HG03432 (cell line): ENCODE measurements around the gene EYS.

Experiments
- ATAC-seq: cut with Tn5 transposase; IDR thresholded peaks from one replicate; pipeline ENCODE4 v1.9.1; 2021; ENCODE audit warnings: mild to moderate bottlenecking, moderate library complexity; ENCODE audit not compliant: unreplicated experiment

The EYS gene

DNA sequence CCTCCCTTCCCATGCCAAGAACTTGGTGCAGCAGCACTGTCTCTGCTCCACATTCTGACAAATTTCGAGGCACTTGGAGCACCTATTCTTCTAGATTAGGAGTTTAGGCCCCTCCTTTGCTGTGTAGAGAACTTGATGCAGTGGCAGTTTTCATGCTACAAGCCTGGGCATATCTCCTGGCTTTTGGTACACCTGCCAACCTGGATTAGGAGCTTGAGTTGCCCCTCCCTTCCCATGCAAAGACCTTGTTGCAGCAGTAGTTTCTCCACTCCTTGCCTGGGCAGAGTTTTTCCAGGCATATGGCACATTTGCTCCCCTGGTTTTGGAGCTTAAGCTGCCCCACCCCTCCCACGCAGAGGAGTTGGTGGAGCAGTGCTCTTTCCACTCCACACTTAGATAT lies 956.1 kb downstream of the EYS start:
- ATAC-seq, result no peak

DNA sequence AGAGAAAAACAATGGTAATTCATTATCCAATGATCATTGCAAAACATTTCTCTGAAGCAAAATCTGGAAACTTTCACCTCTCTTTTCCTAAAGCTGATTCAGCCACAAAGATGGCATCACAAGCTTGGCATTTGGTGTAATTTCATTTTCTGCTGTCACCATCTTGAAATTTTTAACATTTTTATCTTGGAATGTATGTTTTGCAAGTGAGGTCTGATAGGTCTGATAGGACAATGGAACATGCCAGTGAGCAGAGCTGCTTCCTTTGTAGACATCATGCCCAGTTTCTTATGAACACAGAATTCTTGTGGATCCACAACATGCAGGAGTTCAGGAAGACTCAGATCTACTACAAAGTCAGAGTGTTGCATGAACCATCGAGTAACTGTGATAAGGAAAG lies 969.6 kb downstream of the EYS start:
- no peak for ATAC-seq

DNA sequence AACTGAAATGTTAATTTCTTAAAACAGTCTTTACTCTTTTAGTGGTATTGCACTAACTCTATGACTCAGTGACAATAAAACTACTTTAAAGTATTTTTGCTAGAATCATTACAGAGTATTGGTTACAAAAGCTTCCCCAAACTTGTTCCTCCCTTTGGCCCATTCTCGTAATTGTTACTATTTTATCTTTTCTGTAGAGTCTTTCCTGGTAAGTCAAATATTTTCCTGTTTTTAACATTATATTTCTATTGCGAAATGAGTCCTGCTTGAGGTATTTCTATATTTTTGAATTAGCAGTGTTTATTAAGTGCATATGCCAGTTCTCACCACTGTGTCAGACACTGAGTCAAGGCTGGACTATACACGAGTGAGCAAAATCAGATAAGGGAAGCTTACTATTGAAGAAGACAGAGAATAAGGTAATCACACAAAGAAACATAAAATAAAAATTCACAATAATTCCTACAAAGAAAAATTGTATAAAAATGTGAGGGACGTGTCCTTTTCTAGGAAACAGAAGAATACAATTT lies 970.5 kb downstream of the EYS start:
- ATAC-seq, result no peak

DNA sequence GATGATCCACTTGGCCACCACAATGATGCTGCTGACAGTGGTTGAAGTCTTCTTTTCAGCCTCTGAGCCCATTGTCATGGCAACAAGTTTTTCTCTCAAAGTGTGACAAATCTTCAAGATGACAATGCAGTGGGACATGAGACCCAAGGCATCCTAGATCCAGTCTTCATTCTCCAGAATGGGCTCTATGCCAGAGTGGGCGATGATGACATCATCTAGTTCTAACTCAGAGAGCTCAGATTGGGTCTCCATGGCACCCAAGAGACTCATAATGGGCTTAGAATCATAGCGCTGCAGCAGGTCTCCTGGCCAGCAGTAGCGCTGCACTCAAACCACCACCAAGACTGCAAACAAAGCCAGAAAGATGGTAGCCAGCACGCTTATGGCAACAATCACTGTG lies 973.6 kb downstream of the EYS start:
- no peak for ATAC-seq

DNA sequence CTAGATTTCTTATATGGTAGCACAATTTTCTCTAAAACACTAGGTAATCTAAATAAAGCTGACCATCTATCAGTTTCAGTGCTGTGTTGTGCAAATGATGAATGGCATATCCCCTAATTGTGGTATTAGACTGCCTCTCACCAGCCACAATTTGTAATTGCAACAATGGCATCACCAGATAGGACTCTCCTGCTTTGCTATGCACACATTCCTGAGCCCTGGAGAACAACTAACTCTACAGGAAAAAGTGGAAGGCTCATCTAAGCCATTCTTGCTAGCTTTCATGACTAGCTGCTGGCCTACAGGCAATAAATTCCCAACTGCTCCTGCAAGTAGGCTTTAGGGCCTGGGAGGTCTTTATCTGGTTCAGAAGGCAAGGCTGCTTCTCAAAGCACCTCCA lies 974.1 kb downstream of the EYS start:
- no peak for ATAC-seq

DNA sequence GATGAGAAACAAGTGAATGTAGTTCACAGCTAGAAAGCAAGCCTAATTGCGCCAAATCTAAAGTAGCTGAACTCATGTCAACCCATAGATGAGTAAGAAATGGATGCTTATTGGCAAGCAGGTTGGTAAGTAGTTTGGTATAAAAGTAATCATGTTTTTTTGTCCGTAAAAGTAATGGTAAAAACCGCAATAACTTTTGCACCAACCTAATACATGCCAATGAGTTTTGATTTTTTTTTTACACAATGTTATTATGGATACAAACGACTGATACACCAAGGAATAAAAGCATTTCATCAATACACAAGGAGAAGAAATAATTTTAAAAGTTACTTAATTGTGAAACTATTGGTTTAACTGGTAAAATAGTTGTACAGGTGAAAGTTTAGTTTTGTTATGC lies 977.5 kb downstream of the EYS start:
- no peak for ATAC-seq

DNA sequence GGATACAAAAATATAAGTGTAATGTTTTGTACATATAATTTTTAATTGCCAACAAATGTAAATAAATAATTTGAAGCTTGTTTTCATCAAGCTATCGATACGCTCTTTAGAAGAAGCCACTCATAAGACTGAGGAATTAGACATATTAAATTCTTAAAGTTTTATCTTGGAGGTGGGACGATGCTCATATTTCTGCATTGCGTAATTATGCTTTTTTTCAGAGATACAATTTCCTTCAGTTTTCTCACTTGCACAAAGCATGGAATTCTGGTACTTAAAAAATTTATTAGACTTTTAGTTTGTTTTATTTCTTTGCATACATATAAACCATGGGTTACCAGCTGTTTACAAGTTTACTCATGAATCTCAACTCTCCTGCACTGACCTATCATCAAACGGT lies 980.0 kb downstream of the EYS start:
- ATAC-seq, result no peak

DNA sequence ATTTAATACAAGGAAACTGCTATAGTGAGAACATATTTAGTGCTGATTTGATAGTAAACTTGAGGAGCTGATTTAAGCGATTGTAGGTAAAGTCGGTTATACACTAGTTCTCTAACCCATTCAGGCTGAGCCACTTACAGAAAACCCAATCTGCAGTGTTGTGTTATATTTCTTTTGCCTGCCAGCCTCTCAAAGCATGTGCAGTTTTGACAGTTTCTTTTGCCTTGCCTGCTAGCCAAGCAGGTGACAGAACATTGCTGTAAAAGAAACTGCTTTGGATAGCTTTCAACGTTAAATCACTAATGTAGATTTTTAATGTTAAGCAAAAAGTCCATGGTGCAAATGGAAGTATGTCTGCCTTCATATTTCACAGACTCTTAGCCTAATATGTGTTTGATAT lies 982.9 kb downstream of the EYS start:
- ATAC-seq, result no peak

DNA sequence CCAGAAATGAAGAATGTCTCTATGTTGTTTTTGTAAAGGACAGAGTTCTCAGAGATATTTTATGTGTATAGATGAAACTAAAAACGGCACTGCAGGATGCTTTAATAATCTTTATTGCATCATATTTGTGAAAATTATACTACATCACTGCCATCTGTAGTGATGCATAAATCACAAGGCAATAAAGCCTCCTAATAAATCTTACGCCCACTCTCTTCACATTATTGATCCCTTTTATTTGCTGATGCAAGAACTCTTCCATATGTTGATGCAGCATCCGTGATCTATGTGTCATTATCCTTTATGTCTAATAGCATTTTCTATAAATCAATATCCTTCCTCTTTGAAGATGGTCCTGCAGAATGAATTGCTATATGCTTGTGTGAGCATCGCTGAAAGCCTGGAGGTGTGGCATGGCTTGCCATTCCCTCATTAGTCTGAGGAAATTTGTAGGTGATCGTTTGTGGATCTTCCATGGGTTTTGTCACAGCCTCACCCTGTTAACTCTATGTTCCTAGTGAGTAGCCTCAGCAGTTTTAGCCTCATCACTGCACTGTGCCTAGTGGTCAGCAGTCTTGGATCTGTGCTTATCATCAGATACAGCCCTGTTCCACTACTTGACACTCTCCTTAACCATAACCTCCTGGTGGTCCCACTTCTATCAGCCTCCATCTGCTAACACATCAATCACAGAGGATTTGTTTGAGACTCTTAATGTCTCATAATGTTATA lies 983.5 kb downstream of the EYS start:
- ATAC-seq, result no peak

DNA sequence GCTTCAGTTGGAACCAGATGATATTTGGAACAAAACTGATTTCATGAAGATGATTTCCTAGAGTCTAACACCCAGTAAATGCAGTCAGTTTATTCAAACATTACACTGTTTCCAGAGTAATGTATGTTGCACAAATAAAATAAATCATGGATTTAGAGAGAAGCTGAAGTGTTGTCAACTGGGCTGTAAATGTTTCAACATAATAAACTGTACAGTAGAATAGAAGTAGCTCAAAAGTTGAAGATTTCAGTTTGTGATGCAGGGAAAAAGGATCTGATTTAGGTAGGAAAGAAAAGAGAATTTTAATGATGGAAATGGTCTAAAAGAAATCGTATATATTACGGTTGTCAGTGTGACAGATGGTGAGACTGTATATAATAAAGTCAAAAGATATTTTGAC lies 985.2 kb downstream of the EYS start:
- no peak for ATAC-seq

DNA sequence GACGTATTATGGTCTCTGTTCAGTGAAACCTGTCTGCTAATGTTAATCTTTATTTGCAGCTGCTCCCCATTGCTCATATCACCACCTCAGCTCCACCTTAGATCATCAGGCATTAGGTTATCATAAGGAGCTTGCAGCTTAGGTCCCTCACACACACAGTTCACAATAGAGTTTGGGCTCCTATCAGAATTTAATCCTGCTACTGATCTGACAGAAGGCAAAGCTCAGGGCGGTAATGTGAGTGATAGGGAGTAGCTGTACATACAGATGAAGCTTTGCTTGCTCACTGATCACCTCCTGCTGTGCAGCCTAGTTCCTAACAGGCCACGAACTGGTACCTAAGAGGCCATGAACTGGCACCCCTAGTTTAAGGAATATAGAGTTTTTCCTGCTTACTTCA lies 989.7 kb downstream of the EYS start:
- ATAC-seq, result no peak

DNA sequence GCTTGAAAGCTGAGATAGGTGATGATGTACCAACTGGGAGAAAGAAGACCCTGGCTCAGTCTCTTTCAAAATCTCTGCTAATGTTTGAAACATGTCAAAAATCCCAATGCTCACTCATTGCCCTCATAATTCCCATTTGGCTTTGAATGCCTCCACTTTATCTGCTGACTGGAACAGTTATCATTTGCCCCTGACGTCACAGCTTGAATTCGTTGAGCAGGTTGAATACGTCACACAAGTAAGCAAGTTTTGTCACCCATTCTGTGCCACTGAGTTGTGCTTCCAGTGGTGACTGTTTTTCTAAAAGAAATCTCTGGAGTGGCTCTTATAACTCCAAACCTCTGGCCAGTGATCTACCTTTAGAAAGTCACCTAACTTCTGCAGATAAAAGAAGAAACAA lies 991.4 kb downstream of the EYS start:
- no peak for ATAC-seq

DNA sequence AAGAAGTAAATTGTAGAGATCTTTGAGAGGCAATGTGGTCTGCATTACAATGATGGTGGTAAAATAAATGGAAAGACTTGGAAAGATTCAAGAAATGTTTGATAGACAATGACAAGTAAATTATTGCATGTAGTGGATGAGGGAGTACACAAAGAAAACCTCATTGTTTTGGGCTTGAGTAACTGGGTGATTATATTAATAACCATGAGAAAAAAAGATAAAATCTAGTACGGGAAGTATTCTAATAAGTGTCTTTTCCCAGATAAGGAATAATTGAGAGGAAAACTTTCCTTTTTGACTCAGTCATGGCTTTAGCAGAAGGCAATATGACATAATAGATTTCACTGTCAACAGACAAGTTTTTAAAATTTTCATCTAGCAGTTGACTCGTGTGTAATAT lies 993.0 kb downstream of the EYS start:
- ATAC-seq, result no peak

DNA sequence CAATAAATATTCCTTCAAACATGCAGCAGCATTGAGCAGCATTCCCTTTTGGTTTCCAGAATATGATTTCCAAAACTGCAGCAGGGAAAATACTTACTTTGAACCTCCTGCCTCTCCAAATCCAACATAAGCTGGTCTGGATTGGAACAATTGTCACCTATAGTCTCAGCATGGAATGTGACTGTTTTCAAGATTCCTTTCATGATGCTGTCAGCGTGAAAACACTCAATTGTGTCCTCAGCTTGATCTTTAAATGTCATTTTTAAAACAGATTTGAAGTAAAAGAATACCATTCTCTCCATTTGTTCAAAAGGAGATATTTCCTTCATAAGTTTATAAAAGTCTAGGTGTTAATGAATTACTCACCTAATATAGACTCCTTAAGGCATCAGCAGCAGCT lies 993.9 kb downstream of the EYS start:
- ATAC-seq, result no peak

DNA sequence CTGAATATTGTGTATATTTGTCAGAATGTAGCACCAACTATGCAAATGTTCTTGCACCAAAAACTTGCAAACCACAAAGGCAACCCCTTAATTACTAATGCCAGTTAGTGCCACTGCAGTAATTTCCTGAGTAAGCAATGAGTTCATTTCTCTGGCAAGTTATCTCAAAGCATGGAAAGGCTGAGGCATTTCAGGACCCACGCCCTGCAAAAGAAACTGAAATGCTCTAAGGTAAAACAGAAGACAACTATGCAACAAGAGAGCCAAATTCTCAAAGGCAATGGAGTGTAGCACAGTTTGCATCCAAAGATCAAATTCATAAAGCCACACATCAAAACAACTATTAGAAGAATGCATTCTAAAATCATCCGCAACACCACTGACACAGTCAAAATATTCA lies 994.4 kb downstream of the EYS start:
- ATAC-seq, result no peak

DNA sequence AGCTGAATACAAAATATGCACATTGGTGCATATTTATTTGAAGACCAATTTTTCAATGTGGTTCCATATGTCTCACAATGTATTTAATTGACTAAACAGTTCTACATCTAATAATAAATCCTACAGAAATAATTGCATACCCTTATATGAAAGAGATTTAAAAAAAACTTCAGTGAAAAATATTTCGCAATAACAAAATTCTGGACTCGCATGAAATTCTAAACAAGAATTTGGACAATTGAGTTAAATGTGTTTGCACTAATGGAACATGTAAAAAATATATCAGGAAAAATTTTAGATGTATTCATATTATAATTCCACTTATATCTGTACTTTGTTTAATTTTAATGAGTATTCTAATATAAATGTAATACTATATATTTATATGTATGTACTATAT lies 1003.1 kb downstream of the EYS start:
- ATAC-seq, result no peak

DNA sequence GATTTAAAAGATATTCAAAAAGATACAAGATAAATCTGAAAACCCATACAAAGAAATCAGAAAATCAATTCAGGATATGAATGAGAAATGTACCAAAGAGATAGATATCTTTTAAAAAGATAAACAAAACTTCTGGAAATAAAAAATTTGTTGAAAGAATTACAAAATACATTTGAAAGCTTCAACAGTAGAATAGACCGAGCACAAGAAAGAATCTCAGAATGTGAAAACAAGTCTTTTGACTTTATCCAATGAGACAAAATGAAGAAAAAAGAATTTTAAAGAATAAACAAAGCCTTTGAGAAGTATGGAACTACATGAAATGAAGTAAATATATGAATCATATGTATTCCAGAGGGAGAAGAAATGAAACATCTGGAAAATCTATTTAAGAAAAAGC lies 1011.0 kb downstream of the EYS start:
- no peak for ATAC-seq

DNA sequence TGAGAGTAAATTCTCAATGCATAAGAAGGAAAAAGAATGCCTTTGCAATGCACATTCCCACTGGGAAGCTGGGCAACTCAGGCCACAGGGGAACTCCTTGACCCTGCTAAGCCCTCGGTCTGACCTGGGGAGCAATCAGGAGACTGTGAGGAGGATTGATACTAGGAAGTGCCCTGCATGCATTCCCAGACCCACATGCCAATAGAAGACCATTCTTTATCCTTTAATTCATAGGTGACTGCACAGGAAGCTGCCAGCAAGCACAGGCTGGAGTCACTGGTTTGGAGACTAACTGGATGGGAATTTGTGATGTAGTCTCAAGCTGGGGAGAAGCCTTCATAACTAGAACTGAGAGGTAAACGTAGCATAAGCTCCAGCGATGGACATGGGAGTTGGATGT lies 1012.7 kb downstream of the EYS start:
- ATAC-seq, result no peak

DNA sequence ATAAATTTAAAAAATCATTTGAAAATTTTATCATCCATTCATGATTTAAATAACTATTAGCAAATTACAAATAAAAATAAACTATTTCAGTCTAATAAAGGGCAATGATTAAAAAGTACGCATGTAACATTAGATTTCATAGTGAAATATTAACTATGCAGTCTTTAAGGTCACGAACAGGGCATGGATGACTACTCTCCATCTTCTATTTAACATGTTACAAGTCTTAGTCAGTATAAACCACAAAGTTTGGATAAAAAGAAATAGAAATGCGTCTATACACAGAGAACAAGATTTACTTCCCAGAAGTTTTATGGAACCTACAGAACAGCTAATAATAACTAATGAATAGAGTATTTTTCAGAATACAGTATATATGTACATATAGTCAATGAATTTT lies 1016.0 kb downstream of the EYS start:
- ATAC-seq, result no peak

DNA sequence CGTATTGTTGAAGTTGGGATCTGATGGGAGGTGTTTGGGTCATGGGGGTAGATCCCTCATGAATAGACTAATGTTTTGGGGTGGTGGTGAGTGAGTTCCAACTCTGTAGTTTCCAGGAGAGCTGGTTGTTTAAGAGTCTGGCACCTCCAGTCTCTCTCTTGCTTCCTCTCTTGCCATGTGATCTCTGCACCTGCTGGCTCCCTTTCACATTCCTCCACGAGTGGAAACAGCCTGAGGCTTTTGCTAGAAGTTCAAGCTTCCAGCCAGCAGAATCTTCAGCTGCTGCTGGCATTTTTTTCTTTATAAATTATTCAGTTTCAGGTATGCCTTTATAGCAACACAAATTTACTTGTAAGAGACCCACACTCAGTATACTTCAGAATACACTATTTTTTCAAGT lies 1021.6 kb downstream of the EYS start:
- no peak for ATAC-seq

DNA sequence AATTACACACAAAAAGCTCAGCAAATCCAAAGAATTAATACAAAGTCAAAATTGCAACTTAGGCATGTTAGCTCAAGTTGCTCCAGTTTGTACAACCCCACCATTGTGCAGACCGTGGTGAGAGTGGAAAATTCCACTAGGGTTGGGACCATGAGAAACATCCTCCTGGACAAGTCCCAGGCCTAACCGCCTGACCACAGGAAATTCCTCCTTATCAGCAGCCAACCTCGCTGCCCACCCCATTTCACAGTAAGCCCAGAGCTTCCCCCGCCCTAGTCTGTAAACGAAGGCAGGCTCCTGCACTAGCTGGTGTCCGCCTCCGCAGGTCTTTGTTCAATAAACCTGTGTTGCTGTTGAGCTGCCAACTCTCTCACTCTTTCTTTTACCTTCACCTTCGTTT lies 1023.3 kb downstream of the EYS start:
- no peak for ATAC-seq

DNA sequence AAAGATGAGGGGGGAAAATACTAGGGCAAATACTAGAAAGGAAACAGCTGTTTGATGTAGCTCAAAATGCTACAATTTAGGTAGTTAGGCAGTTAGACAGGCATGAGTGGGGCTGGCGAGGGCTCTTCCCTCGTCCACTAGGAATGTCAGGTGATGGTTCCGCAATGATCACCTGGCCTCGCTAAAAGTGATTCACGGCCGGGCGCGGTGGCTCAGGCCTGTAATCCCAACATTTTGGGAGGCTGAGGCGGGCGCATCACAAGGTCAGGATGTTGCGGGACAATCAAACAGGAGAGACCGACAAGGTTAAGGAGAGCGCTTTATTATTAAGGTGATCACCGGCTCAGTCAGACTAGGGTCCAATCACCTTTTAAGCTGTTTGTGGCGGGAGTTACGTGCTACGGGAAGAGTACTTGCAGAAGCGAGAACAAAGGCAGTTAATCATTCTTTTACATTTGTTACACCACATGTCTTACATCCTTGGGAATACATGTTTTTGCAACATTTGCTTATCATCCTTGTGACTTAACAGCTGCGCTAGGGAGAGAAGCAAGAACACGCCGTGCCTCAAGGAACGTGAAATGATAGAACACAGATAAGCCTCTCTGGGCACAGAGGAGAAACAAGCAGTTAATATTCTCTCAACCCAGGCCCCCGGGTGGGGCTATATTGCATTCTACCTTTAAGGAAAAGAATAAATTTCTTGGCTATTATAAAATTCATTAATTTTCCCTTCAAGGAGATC lies 1025.4 kb downstream of the EYS start:
- ATAC-seq, result no peak

DNA sequence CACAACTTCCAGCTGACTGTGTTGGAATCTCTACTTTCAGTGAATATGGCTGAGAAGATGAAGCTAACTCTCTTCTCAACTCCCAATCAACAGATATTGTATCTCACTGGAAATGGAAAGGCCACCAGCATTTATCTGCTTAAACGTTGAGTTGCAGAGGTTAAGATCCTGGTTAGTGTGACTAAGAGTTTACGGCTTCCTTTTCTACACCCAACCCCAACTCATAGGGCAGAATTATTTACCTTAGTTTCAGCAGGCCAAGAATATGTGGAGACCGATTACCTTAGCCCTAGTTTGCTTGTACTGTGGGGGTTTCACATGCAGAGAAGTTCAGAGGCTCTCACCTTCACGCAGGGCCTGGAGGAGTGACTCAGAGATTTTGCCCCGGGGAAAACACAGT lies 1026.6 kb downstream of the EYS start:
- no peak for ATAC-seq
